GM18858 (cell line): ENCODE data around the gene MAPK14.
"Not testable (repeated sequence)": the region's sequence is repeated elsewhere in the genome, so short reads cannot be mapped to it uniquely, and the experiment has no call there.

Experiments
- ATAC-seq: cut with Tn5 transposase; IDR thresholded peaks from one replicate; pipeline ENCODE4 v1.9.1; 2021; ENCODE audit not compliant: unreplicated experiment

The MAPK14 gene

GRCh38 chr6:36067374-36068011 lies 39.9 kb downstream of the MAPK14 start:
- no peak for ATAC-seq

DNA sequence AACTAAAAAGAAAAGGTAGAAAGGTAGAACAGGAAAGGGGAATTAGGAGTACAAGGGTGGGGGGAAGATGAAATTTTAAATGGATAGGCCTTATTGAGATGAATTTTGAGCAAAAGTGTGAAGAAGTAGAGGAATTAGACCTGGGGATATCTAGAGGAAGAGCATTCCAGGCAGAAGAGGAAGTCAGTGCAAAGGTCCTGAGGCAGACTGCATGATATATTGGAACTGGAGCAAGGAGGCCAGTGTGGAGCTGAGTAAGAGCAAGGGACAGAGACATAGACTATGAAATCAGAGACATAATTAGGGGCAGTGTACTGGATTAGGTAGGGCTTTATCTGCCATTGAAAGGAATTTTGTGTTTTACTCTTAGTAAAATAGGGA lies 40.4 kb downstream of the MAPK14 start:
- no peak for ATAC-seq

- no peak for ATAC-seq
Observed at GRCh38 chr6:36068586-36068985, 41.0 kb downstream of the MAPK14 start.

DNA sequence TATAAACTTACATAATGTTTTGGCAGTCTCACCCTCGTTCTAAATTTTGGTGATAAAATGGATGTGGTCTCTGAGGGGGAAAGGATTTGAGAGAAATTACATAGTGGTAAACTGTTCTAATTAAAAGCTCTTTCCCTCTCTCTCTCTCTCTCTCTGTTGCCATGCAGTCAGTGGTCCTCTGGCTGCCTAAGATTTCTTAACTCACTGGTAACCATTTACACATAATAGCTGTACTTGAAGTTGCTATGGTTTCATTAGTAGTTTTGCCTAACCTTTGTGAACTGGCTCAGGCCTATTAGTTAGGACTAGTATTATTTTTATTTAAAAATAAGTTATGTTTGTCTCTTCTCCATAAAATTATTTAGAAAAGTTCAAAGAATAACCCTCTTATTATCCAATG lies 42.0 kb downstream of the MAPK14 start:
- no peak for ATAC-seq

DNA sequence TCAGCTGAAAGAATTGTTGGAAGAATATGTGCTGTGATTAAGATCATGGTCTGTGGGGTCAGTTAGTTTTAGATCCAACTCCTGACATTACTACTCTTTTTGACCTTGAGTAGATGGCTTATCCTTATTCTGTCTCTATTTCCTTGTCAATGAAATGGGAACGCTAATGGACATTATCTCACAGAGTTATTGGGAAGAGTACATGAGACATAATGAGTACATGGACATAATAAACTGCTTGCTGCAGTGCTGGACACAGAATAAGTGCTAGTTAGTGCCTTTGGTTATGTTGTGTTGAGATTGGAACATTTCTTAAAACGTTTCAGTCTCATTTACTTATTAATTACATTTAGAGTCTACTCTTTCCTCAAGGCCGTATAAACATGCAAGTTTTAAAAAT lies 42.6 kb downstream of the MAPK14 start:
- ATAC-seq = no peak

DNA sequence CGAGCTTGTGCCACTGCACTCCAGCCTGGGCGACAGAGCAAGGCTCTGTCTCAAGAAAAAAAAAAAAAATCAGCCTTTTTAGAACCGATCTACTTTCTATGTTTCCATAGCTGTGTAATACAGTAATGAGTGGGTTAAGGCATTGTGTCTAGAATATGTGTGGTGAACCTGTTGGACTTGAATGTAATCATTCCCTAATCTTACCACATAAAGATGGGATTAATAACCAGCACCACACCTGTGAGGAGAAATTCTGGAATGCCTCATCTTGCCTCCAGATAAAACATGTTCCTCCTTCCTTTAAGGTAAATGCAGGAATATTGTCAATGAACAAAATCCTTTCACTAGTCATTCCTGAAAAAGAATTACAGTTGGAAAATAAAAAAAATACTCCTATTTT lies 43.7 kb downstream of the MAPK14 start:
- ATAC-seq = no peak

DNA sequence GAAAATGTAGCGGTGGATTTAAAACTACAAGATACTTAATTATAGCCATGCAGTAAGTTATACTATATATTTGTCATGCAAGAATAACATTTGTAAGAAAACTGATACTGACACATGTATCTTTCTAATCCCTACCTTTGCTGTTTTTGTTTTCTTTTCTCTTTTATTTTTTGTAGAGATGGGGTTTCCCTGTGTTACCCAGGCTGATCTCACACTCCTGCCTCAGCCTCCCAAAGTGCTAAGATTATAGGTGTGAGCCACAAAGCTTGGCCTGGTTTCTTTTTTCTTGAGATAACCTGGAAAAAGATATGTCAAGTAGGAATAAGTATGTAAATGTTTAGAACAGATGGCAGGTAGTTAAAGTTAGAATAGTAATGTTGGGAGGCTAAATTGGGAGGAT lies 44.1 kb downstream of the MAPK14 start:
- no peak for ATAC-seq

GRCh38 chr6:36072681-36073080 lies 45.1 kb downstream of the MAPK14 start:
- no peak for ATAC-seq

- no peak for ATAC-seq
Observed at GRCh38 chr6:36073587-36073986, 46.0 kb downstream of the MAPK14 start.

DNA sequence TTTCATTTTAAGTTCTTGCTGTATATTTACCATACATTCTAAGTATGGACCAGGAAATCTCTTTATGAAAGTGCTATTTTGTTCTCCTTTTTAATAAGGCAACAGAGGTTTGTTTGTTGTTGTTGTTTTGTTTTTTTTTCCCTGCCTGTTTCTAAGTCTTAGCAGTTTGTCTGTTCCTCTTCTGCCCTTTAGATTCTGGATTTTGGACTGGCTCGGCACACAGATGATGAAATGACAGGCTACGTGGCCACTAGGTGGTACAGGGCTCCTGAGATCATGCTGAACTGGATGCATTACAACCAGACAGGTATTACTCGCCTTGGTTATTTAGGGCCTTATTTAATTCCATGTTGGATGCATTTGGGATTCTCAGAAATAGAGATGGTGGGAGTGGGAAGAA lies 48.0 kb downstream of the MAPK14 start:
- ATAC-seq = no peak

DNA sequence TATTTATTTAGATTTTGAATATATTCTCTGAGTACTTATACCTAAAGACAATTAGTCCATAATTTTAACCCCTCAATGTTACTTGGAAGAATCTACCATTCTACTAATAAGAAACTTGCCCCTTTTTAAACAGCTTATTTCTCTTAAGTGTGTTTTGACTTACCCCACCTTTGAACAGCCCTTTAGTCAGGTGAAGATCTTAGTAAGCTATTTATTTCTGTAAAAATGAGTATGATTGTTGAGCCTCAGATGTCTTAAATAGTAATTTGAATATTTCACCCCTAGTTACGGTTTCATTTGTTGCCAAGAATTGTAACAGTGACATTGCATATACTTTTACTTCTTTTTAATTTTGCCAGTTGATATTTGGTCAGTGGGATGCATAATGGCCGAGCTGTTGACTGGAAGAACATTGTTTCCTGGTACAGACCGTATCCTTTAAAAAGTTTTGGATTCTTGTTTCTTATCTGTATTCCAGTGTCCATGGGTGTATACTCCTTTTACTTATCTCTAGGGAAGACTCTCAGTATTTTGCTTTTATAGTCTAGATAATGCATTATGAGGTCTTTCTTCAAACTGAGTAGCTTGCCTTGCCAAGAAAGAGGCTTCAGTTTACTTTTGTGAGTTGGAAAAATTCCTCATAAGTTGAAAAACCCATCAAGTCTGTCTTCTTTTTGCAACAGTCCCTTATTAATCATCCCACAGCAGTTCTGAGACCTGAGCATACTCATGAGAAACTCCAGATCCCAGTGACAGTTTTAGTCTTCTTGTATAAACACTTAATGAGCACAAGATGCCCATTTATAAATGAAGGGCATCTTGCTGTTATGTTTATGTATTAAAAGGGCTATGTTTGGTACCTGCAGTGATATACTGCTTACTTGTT lies 48.8 kb downstream of the MAPK14 start:
- no peak for ATAC-seq

- ATAC-seq = no peak
Observed at GRCh38 chr6:36078159-36078558, 50.6 kb downstream of the MAPK14 start.

DNA sequence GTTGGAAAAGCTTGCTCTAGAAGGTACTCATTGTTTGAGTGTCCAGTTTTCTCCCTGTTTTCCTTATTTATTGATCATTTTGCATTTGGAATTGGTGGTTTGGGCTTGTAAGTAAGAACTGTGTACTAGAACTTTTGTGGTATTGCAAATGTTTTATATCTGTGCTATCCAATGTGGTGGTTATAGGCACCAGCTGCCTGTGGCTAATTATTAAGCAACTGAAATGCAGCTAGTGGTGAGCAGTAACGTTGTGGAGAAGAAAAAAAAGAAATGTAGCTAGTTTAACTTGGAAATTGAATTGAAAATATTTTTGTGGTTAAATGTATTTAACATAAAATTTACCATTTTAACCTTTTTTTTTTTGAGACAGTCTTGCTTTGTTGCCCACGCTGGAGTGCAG lies 52.0 kb downstream of the MAPK14 start:
- no peak for ATAC-seq

DNA sequence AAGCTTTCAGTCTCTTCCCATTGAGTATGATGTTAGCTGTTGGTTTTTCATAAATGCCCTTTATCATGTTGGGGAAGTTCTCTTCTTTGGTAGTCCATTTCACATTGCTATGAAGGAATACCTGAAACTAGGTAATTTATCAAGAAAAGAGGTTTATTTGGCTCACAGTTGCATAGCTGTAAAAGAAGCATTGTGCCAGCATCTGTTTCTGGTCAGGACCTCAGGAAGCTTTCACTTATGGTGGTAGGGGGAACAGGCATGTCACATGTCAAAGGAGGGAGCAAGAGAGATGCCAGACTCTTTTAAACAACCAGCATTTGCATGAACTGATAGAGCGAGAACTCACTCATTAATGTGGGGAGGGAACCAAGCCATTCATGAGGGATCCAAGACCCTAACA lies 54.7 kb downstream of the MAPK14 start:
- no peak for ATAC-seq

- no peak for ATAC-seq
Observed at GRCh38 chr6:36083446-36083845, 55.8 kb downstream of the MAPK14 start.

GRCh38 chr6:36088204-36088603 lies 60.6 kb downstream of the MAPK14 start:
- ATAC-seq = not testable (repeated sequence)

GRCh38 chr6:36089048-36089447 lies 61.4 kb downstream of the MAPK14 start:
- no peak for ATAC-seq

- no peak for ATAC-seq
Observed at GRCh38 chr6:36094238-36094637, 66.6 kb downstream of the MAPK14 start.

DNA sequence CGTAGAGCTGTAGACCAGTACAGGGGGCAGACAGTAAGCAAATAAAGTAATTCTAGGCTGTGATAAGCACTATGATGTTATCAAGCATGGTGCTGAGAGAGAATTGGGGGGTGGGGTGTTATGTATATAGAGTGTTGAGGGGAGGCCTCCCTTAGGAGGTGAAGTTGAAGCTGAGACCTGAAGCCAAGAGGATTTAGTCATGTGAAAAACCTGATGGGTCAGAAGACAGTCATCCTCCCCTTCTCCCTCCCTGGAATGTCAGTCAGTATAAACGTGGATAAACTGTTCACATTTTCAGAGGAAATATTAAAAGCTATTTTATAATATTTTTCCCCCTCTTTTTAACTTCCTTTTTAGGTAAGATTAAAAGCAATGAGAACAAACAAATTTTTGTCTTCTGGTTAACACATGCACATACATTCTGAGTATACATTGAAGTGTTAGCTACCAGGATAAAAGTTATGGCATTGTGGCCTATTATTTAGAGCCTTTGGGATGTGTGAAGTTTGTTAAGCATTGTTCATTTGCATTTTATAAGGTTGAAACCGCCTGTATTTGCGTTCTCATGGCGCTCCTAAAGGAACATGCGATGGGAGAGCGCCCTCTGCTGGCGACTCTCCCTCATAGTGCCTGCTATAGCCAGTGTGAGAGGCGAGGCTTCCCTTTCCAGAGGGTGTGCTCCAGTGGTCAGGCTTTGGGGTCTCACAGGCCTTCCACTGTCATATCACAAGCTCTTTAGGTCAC lies 67.3 kb downstream of the MAPK14 start:
- peak; percentile 44 for ATAC-seq

- no peak for ATAC-seq
Observed at GRCh38 chr6:36095497-36096391, 68.1 kb downstream of the MAPK14 start.
